Stimulated activated CD8-positive, alpha-beta memory T cell treated with anti-CD3 and anti-CD28 coated beads, Interleukin-4, amount 100 ng/mL, for 48 hours (primary cell): ENCODE measurements around the gene COMP.
A peak's percentile ranks its signal among the peaks of the same experiment; 100 is the strongest.

Source experiments
- DNase-seq: peaks from one replicate; pipeline ENCODE4 v3.0.0-alpha.2; 2020

COMP gene

DNA sequence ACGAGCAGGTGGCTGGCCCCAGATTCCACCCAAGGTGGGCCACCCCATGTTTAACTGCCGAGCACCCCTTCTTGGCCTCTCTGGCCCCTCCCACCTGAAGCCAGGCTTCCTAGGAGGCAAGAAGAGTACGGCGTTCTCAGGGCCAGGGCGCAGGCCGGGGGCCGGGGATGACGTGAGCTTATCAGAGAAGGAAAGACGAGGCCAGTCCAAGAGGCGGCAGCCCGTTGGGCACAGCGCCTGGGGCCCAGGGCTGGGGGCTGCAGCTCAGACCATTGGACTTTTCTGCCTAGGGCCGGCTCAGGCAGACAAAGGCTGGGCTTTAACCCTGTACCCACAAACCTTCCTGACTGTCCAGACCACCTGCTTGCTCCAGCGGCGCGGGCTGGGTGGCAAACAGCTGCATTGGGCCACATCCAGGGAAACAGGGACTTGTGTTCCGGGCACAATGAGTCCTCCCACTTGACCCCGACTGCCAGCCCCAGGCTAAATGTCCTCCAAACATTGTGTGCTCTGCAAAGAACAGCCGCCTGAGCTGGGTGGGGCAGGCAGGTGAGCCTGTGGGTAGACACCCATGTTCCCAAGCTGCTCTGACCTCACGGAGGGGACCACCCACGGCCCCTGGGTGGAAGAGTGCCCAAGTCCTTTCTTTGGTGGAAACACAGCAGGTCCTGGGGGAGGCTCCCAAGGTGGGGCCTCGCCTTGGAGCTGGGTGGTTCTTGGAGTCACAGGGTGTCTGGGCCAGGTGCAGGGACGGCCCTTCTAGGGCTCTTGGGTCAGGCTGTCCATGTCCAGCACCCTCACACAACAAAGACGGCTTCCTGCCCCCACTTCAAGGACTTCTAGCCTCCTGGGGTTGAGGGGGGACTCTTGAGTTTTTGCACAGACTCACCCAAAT is 21.9 kb downstream of the COMP start:
- no peak for DNase-seq

DNA sequence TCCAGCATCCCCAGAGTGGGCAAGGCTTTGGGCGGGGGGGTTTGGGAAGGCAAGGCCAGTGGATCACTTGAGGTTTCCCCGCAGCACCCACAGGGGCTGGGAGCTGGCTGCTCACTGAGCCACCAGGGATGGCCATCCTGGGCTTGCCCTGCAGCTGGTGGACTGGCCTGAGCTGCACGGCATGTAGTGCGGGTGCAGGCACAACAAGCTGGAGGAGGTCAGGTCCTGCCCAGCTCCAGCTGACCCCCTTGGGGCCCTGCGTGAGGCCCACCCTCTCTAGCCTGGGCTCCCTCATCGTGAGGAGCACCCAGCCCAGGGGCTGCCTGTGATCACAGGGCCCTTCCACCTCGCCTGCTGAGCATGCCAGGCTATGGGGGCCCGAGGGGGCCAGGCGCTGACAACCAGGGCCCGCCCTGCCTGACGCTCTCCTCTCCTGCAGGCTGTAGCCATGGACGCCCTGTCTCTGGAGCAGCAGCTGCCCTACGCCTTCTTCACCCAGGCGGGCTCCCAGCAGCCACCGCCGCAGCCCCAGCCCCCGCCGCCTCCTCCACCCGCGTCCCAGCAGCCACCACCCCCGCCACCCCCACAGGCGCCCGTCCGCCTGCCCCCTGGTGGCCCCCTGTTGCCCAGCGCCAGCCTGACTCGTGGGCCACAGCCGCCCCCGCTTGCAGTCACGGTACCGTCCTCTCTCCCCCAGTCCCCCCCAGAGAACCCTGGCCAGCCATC is 22.9 kb downstream of the COMP start:
- no peak for DNase-seq

DNA sequence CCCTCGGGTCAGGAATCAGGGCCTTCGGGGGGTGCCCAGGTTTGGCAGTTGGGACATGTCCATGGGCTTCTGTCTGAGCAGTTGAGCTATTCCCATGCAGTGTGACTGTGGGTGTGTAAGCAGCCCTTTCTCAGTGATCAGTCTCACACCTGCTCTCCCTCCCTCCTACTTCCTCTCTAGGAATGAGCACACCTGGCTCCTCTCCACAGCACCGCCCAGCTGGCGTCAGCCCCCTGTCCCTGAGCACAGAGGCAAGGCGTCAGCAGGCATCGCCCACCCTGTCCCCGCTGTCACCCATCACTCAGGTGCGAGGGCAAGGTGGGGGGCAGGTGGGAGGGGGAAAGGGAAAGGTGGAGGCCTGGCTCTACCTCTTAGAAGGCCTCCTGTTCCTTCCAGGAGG is 25.9 kb downstream of the COMP start:
- no peak for DNase-seq

DNA sequence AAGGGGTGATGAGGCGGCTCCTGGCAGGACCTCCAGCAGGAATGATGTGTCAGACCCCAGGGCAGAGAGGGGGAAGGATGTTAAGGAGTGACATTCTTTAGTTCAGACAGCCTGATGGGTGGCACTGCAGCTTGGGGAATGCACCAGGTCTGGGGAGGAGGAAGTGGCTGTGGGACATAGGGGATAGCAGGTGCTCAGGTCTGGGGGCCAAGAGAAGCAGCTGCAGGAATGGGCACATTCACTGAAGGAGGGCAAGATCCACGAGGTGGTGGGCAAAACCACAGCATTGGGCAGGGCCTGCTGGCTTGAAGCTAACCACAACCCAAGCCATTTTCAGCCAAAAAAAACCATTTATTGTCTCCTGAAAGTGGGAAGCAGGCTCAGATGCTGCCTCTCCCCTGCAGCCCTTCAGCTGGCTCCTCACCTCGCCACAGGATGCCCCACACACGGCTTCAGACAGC is 26.5 kb downstream of the COMP start:
- no peak for DNase-seq

DNA sequence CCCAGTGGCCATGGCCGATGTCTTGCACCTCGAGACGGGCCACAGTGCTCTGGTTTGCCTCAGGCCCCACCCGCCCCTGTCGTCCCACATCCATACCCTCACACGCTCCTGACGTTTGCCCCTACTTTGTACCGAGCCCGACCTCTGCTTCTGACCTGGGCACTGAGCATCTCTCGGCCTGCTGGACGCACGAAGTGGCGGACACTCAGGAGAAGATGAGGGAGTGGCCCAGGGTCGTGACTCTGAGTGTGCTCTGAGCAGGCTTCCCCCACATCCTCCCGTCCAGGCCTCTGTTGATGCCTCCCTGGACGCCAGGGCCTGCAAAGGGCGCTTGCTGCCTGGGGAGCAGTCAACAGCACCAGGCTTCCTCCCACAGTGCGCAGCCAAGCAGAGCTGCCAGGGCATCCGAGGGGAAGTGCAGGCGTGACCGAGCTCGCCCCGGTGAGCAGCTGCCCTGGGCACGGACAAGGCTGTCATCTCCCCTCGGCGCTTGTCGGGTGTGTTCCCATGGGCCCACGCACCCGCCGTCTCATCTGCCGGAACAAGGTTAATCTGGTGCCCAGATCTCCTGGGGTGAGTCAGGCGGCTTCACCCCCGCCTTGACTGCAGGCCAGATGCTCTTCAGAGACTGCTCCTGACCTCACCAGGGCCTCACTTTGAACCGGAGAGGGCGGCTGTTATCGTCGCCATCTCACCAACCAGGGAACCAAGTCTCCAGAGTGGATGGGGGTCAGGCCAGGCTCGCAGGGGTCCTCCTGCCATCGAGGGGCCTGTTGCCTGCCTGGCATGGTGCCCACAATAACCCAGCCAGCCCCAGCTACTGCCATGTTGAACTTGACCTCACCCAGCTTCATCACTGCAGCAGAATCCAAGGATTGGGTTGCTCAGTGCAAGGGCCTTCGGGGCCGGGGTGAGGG is 27.2 kb downstream of the COMP start:
- DNase-seq: peak; percentile 31

DNA sequence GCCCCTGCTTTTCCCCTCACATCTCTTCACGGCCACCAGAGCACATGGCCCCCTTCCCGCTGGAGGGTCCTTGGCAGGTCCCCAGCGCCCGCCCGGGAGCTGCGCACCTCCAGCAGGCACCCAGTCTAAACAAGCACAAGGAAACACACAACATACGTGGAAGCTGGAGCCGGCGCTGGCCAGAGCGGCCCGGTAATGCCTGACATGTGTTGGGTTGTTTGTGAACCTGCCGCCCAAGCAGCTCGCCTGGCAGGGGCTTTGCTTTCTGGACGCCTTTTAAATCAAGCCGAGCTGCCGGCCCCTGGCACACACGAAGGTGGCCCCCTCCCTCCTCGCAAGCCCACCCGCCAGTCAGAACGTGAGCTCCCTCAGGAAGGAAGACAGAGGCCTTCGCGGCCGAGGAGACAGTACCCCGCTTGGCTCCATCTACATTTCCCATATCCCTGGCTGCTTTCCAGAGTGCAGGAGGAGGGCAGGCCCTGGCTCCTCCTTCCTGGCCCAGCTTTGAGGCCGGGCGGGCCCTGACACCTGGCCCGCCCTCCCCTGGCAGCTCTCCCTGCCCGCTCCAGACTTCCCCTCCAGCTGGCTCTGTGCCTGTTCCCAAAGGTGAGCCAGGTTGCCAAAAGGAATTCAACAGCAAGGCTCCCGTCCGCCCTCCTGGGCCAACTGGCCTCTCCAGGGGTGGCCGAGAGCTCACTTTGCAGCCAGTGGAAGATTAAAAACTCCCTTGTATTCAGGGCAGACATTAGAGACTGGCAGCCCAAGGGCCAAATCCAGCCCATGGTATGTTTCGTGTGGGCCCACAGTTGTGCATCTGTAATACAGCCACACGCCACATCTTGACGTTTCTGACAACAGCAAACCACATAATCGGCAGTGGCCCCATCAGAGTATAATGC is 28.7 kb downstream of the COMP start:
- DNase-seq: no peak

DNA sequence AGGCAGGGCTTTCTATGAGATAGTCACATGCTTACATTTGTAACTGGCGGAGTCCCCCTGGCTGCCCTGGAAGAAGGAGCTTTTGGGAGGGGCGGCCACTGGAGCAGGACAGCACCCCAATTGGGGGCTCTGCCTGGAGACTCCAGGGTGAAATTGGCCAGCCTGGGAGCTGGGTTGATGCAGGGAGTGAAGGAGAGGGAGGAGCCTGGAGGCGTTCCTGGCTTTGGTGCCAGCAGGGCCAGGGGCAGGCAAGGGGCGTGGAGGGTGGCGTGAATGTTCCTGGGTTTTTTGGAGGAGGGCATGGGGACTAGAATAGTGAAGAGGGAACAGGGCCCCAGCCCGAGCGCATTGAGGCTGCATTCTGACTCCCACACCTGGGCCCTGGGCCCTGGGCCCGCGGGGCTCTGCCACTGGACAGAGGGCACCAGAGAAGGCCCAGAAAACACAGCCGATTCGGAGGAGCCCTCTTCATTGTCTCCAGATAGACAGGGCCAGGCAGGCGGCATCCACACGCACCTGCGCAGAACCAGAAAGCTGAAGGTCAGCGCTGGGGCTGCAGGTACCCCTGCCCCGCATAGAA is 29.5 kb downstream of the COMP start:
- no peak for DNase-seq

DNA sequence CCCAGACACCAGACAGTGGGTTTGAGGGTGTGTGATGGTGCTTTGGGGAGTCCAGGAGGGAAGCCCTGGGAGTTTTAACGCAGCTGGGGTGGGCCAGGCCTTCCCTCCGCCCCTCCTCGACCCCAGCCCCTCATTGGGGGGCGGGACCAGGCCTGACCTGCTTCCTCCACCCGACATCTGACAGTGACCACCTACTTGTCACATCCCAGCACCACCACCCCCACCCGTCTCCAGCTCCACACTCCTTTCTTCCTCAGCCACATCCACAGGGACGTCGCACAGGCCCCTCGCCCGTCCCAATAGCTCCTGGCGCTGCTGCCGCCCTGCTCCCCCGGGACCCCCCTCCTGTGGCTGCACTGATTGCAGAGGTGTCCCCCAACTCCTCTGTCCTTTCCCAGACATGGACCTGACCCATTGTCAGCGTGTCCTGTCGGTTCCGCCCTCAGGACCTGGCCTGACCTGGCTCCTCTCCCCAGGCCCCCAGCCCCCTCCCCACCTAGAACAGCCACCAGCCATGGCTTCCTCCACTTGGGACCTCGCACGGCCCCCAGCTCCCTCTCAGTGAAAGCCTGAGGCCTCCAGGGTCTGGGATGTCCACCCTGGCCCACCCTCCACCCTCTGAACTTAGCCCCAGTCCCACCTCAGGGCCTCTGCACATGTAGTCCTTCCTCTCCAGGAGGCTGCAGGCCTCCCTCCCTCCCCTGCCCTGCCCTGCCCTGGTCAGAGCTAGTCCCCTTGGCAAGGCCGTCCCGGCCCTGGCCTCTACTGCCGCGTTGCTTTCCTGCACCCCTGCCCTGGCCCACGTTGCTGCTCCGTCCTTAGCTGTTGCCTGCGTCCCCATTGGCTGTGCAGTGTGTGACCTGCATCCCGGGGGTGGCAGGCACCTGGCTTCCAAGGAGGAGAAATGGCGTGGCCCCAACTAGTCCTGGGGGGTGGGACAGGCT is 30.4 kb downstream of the COMP start:
- DNase-seq: no peak

DNA sequence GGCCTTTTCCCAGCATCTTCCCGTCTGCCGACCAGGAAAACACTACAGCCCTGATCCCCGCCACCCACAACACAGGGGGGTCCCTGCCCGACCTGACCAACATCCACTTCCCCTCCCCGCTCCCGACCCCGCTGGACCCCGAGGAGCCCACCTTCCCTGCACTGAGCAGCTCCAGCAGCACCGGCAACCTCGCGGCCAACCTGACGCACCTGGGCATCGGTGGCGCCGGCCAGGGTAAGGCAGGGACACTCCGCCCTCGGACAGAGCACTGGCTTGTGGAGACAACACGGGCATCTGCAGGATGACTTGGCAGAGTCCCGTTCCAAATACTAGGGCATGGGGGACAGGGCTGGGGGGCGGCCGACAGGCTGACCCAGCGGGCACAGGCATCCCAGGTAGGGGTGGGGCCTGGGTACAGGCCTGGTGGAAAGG is 31.1 kb downstream of the COMP start:
- DNase-seq: no peak

DNA sequence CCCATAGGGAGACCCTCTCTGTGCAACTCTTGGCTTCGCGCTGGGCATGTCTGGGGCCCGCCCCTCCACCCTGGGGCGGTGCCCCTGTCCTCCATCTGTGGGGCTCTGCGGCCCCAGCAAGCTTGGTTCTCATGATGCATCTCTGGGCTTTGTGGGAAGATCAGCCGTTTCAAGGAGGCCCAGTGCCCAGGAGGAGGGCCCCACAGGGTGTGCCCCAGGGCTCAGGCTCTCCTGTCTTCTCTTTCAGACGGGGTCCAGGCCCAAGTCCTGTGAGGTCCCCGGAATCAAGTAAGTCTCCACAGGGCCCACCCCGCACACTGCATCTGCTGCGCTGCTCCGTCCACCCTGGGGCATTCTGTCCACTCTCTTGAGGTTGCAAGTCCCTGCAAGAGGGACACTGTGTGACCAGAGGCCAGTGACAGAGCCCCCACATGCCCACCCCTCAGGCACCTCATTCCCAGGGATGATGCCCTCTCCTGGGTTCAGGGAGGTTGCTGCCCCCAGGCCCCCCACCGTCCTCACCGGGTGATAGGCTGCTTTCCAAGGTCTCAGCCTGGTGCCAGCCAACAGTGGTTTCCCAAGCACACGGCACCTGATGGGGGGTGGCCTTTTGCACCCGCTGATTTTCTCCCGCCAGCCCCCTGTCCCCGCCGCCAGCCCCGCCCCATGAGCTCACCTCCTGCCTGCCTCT is 31.7 kb downstream of the COMP start:
- DNase-seq: no peak

DNA sequence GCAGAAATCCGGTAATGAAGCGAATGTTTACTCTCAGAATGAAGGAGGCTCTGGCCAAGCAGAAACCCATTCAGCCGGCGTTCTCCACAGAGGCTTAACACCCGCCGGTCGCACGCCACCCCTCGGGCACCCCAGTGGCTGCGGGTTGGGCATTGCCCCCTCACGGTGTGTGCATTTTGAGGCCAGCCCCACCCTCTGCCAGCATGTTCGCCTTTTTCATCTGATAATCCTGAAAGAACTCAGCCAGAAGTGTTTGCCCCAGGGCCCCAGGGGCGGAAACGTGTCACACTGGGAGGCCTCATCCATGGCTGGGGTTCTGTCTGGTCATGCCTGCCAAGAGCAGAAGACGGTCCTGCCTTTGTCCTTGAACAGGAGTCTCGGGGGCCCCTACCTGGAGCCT is 34.2 kb downstream of the COMP start:
- no peak for DNase-seq

DNA sequence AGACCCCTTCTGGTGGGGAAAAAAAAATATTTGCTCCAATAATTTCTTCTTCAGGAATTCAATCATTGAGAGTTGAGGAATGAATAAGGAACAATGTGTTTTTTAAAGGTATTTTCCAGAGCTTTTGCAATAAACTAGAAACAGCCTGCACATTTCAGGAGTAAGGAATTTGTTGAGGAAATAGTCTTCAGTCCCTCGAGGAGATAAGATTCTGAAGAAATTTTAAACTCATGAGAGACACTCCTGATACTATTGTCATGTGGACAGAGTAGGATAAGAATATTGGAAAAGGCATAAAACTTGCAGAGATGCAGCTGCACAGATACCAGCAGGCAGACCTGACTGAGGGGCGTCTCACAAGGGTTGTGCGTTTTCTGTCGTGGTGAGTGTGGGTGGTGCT is 36.6 kb downstream of the COMP start:
- DNase-seq: no peak

DNA sequence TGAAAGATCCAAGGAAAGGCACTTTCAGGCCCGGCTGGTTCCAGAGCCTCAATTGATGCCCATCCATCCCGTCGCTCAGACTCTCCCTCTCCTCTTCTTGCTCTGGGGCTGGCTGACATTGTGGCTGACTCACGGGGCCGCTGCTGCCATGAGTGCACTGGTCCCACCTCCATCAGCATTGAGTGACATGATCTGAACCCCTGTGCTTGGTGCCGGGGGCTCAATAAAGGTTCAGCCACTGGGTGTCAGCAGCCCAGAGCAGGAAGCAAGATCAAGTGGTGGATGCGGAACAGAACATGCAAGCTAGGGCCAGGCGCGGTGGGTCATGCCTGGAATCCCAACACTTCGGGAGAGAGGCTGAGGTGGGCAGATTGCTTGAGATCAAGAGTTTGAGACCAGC is 39.5 kb downstream of the COMP start:
- DNase-seq: no peak

DNA sequence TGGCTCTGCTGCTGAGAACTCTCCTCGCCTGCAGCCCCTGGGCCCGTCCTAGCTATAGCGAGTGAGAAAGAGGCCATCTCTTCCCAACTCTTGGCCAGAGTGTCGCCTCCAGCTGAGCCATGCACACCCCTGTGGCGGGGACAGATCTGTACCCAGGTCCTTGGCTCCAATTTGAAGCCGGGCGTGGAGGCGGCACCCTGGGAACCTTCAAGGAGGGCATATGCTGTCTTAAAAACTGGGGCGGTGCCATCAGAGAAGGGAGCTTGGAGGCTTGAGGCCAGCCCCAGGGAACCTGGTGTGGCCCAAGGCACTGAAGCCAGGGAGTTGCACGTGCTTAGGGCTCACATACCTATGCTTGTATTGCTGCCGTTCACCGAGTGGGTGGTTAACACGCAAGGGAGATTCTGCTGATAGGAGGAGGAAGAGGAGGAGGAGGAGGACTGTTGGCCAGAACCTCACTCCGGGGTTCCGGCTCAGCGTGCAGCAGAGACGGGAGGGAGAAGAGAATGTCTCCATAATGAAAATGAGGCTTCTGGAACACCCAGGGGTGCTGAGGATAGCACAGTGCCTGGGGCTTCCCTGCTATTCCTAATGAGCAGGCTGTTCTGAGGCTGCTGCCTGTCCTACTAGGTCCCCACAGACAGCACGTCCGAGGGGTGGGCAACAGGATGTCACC is 40.7 kb downstream of the COMP start:
- DNase-seq: no peak

DNA sequence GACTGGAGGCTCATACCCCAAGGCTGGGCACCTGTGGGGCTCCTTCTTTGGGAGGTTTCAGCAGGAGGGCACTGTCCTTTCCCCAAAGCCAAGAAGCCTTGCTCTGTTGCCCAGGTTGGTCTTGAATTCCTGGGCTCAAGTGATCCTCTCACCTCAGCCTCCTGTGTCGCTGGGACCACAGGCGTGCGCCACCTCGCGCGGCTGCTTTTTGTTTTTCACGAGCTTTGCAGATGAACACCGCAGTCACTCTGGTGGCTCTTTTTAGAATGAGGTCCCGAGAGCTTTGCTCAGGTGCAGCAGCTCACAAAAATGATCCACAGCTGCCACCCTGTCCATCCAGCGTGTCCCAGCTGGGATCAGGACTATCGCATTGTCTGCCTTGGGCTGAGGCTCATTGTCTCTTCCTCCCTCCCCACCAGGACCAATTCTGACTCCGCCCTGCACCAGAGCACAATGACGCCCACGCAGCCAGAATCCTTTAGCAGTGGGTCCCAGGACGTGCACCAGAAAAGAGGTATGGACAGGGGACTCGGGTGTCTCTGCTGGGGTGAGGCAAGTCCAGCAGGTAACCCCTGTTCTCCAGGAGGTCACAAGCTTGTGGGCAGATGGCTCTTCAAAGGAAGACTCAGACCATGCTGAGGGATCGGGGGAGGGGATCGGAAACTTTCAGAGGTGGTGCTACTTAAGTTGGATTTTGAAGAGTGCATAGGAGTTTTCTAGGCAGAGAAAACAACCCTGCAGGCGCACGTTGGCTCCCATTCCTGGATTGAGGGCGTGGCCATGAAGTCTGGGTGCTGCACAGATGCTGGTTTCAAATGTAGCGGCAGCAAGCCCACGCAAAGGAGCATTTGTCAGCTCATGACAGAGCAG is 41.5 kb downstream of the COMP start:
- no peak for DNase-seq

DNA sequence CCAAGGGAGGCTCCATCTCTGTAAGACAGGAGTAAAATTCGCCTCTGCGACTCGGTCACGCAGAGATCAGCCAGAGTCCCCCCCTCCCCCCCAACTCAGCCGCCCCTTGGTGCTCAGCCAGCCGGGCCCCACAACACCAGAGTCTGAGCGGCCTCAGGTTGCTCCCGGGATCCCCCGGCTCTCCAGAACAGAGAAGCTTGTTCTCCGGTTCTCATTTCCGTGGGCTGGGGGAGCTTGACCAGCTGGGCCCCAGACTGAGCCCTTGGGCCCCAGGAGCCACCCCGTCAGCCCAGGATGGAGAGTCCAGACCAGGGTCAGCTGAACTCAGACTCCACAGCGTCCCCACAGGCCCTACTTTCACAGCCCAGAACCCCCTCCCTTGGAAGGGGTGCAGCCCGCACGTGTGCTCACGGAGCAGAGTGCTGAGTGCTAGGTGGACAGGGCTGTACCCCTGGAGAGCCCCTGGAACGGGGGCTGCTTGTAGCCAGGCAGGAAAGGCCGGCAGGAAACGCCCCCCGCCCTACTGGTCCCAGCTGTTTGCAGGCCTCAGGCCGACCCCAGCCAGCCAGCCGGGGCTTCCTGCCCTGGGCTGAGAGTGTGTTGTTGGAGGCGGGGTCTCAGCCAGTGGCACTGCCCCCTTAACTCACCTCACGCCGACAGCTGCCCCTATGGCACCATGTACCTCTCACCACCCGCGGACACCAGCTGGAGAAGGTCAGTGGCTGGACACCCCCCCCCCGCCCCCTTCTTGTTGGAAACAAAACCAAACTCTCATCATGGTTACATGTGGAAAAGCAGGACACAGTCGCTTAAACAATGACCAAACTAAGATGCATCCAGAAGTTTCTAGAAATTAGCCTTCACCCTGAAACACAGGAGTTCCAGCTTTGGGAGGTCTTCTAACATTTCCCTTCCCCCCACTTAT is 44.4 kb downstream of the COMP start:
- no peak for DNase-seq

DNA sequence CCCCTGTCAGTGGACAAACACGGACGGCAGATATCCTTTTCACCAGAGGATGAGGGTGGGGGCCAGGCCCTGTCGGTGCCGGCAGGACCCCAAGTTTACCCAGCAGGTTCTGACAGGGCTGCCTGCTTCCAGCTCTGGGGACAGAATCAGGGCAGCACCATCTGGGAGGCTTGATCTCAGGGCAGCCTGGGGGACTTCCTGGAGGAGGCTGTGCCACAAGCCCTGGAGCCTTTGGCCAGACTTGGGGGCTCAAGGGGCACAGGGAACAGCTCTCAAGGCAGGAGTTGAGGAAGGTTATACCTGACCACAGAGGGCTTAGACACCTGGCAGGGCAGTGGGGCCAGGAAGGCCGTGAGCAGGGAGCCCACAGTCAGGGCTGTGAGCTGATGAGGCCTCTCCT is 45.2 kb downstream of the COMP start:
- no peak for DNase-seq
